Thyroid gland (tissue), 4 donors: ENCODE data around the gene OR2A5. TPM values are rescaled to one million over a fixed set of nuclear protein-coding genes. Genes with fewer than 3 reads are reported as not detected.

Experiments used
- DNase-seq, 2 donors: peaks; one replicate each; pipeline ENCODE4 v3.0.0-alpha.2; 2019
- H3K27ac ChIP-seq, 3 donors: fragments of 200-600 bp; sonication (generic); 1 replicate in 2 of 3; 2 replicates in 1 of 3; pipeline ENCODE4 v1.5.1; 2016 to 2019; ENCODE audit warnings: mild to moderate bottlenecking in 1 of 3, moderate library complexity in 1 of 3
- H3K27me3 ChIP-seq: fragments of 200-600 bp; sonication (generic); one replicate; pipeline ENCODE4 v1.5.1; 2019
- H3K36me3 ChIP-seq, 2 donors: fragments of 200-600 bp; sonication (generic); one replicate each; pipeline ENCODE4 v1.5.1; 2016 to 2019
- H3K4me1 ChIP-seq, 2 donors: fragments of 200-600 bp; sonication (generic); one replicate each; pipeline ENCODE4 v1.5.1; 2017 to 2019
- H3K4me3 ChIP-seq, 3 donors: fragments of 200-600 bp; sonication (generic); replicated peaks in 1 of 3; 1 replicate in 2 of 3; 2 replicates in 1 of 3; pipeline ENCODE4 v1.5.1; 2016; ENCODE audit warnings: mild to moderate bottlenecking in 1 of 3
- H3K9me3 ChIP-seq: fragments of 200-600 bp; sonication (generic); one replicate; pipeline ENCODE4 v1.5.1; 2017
- CTCF ChIP-seq, 6 experiments: fragments of 200-600 bp in 3 of 6; fragments of 450-650 bp in 3 of 6; sonication (generic) in 3 of 6; IDR thresholded peaks; one replicate each; pipeline ENCODE4 v1.5.1; 2016 to 2019; ENCODE audit warnings: antibody characterized with exemption in 6 of 6, mild to moderate bottlenecking in 2 of 6, inconsistent platforms in 1 of 6, moderate library complexity in 1 of 6
- POLR2A ChIP-seq, 2 donors: fragments of 450-650 bp; IDR thresholded peaks; one replicate each; pipeline ENCODE4 v1.6.1; 2017; ENCODE audit warnings: antibody characterized with exemption in 2 of 2, mild to moderate bottlenecking in 2 of 2, moderate library complexity in 1 of 2
- WGBS, 2 donors: methylation state at CpG; one replicate each; pipeline ENCODE4 v1.1.5; 2017; 5-methylcytosine and 5-hydroxymethylcytosine counted together
- intact Hi-C: fragments of 100-400 bp; cut with DNase I; formaldehyde crosslinking; loops from one replicate; pipeline ENCODE4 v1.15.1; 2023
- total RNA-seq, 4 donors: library from RNA; depleted of rRNA; stranded (reverse); fragments of >200 nt; gene quantifications; one replicate each; pipeline ENCODE4 v1.2.3, GENCODE V29; 2016

OR2A5 gene
- total RNA-seq = not detected

GRCh38 chr7:144048648-144049047, at the start of gene OR2A5:
OR2A5 (plus strand) TSS chr7:144048948; CDS start chr7:144050402, 1,454 bp downstream.
- no peak within 1 kb of the TSS for H3K4me3 ChIP-seq
- no peaks in the 10 kb centered on the region for H3K4me1 ChIP-seq
- 65 to 75% methylated on average over 1 of the region's 1 CpG for WGBS, 2 donors
- DNase-seq = no peak
- no peaks in the 10 kb centered on the region for H3K36me3 ChIP-seq
- no peak within 1 kb of the TSS for H3K27ac ChIP-seq
- no peaks in the 10 kb centered on the region for H3K9me3 ChIP-seq
- TF ChIP-seq CTCF (IDR thresholded peaks at IDR 0.05) (no peak), POLR2A (IDR thresholded peaks at IDR 0.05) (no peak)
- intact Hi-C loops = no loop called here
- no peaks in the 10 kb centered on the region for H3K27me3 ChIP-seq

- TF ChIP-seq CTCF (IDR thresholded peaks at IDR 0.05) = no peak
- no peak for TF ChIP-seq POLR2A (IDR thresholded peaks at IDR 0.05)
- intact Hi-C loops = no loop called here
- no peaks in the 10 kb centered on the region for H3K9me3 ChIP-seq
- H3K36me3 ChIP-seq = no peaks in the 10 kb centered on the region
- no peaks in the 10 kb centered on the region for H3K27me3 ChIP-seq
- H3K4me3 ChIP-seq = no peak within 1 kb of the TSS
- DNase-seq = no peak
- no peak within 1 kb of the TSS for H3K27ac ChIP-seq
- H3K4me1 ChIP-seq = no peaks in the 10 kb centered on the region
- 90 to 92% methylated on average over 4 of the region's 4 CpGs for WGBS, 2 donors
These were observed 48.7 kb upstream of the OR2A5 start, which contains the start of gene OR6B1 for GRCh38 chr7:144000020-144000419. OR6B1 (plus strand) TSS chr7:144000320; CDS start chr7:144003997, 3,677 bp downstream.

- 83 to 91% methylated on average over 3 of the region's 3 CpGs for WGBS, 2 donors
- no peaks in the 10 kb centered on the region for H3K9me3 ChIP-seq
- intact Hi-C loops = no loop called here
- H3K27me3 ChIP-seq = no peaks in the 10 kb centered on the region
- H3K36me3 ChIP-seq = no peaks in the 10 kb centered on the region
- DNase-seq = no peak
- no peaks in the 10 kb centered on the region for H3K4me1 ChIP-seq
- TF ChIP-seq CTCF (IDR thresholded peaks at IDR 0.05) (no peak), POLR2A (IDR thresholded peaks at IDR 0.05) (no peak)
- H3K27ac ChIP-seq = no peak overlapping the region
- no peak overlapping the region for H3K4me3 ChIP-seq
These were observed 47.2 kb upstream of the OR2A5 start for GRCh38 chr7:144001543-144001942.

GRCh38 chr7:144004703-144005102, 44.0 kb upstream of the OR2A5 start:
- H3K36me3 ChIP-seq = no peaks in the 10 kb centered on the region
- intact Hi-C loops = no loop called here
- 88 to 89% methylated on average over 5 of the region's 5 CpGs for WGBS, 2 donors
- no peaks in the 10 kb centered on the region for H3K27me3 ChIP-seq
- no peaks in the 10 kb centered on the region for H3K4me1 ChIP-seq
- H3K9me3 ChIP-seq = no peaks in the 10 kb centered on the region
- TF ChIP-seq CTCF (IDR thresholded peaks at IDR 0.05) (no peak), POLR2A (IDR thresholded peaks at IDR 0.05) (no peak)
- no peak for DNase-seq
- H3K4me3 ChIP-seq = no peak overlapping the region
- no peak overlapping the region for H3K27ac ChIP-seq

GRCh38 chr7:144006029-144006691, 42.6 kb upstream of the OR2A5 start:
- H3K36me3 ChIP-seq = no peaks in the 10 kb centered on the region
- H3K27me3 ChIP-seq = no peaks in the 10 kb centered on the region
- intact Hi-C loops = no loop called here
- no peak overlapping the region for H3K4me3 ChIP-seq
- H3K9me3 ChIP-seq = no peaks in the 10 kb centered on the region
- H3K4me1 ChIP-seq = no peaks in the 10 kb centered on the region
- H3K27ac ChIP-seq = no peak overlapping the region
- DNase-seq = no peak
- 60 to 73% methylated on average over 1 of the region's 1 CpG for WGBS, 2 donors
- TF ChIP-seq POLR2A (IDR thresholded peaks at IDR 0.05) = no peak
- no peak for TF ChIP-seq CTCF (IDR thresholded peaks at IDR 0.05)
